ENCODE data around the gene CLEC16A. TPM values are rescaled to one million over a fixed set of nuclear protein-coding genes. Genes with fewer than 3 reads are reported as not detected.

The CLEC16A gene
- total and polyA plus RNA-seq, 2 donors (not counting 1 experiment from before 2014, with no cell fraction given): 21.9 to 79.5 TPM

DNA sequence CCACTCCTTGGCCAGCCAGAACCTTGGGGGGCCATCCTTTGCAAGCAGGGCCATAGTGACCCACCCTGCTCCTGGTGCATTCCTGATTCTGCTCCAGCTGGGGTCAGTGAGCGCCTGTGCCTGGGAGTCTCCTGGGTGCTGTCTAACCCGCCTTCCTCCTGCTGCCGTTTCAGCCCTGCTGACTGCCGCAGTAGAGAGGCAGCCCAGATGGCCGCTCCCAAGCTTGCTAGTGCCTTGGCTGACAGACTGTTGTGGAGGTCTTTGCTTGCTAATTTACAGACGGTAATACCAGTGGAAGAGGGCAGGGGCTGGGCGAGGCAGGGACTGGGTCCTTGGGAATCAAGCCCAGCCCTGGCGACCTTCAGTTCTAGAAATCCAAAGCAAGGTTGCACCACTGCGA is 212.0 kb downstream of the CLEC16A start:
- CTCF ChIA-PET: no interaction called here
- POLR2A ChIA-PET: interaction anchor here (0.6 kb wide), 1 partner anchor 198 kb away, joined by 6 read pairs; no protein-coding TSS in a partner anchor
- ATAC-seq (ENCODE audit: low read depth): no peak
- Histone ChIP-seq H3K4me2 (replicated peaks; ENCODE audit: low read depth, low read length, poor library complexity, severe bottlenecking) (no peak overlapping the region), H3K27ac (ENCODE audit: low read length in 2 of 2) (no peak overlapping the region), H2AFZ (ENCODE audit: insufficient read depth, low read depth, low read length, poor library complexity, severe bottlenecking) (no peak overlapping the region), H3K4me1 (ENCODE audit: control insufficient read depth in 2 of 2, insufficient read depth in 2 of 2, low read length in 2 of 2) (peaks cover 5 to 9% of the 10 kb centered on the region in 2 donors), H3K9ac (ENCODE audit: low read length) (no peak overlapping the region), H3K9me3 (ENCODE audit: control extremely low read depth in 1 of 3, control insufficient read depth in 2 of 3, insufficient read depth in 1 of 3, low read length in 2 of 3) (peaks cover 0 to 7% (median 0%) of the 10 kb centered on the region in 3 donors), H3K27me3 (replicated peaks in 1 of 4; ENCODE audit: control extremely low read depth in 1 of 4, control insufficient read depth in 3 of 4, insufficient read depth in 4 of 4, low read length in 3 of 4) (no peaks in the 10 kb centered on the region), H3K79me2 (ENCODE audit: control insufficient read depth, insufficient read depth, low read length) (peaks cover 4% of the 10 kb centered on the region), H3K4me3 (ENCODE audit: control extremely low read depth in 1 of 5, extremely low read depth in 1 of 5, insufficient read depth in 1 of 5, low read depth in 2 of 5, low read length in 4 of 5) (no peak overlapping the region), H3K36me3 (replicated peaks in 1 of 2; ENCODE audit: control extremely low read depth in 1 of 2, control insufficient read depth in 1 of 2, extremely low read depth in 1 of 2, insufficient read depth in 2 of 2, low read length in 1 of 2) (peaks cover 0 to 5% of the 10 kb centered on the region in 2 experiments), H4K20me1 (ENCODE audit: control insufficient read depth, insufficient read depth, low read length, poor library complexity, severe bottlenecking) (no peaks in the 10 kb centered on the region)
- WGBS (ENCODE audit: insufficient coverage): over 99% methylated on average over 9 of the region's 9 CpGs
- intact Hi-C loops (cut with micrococcal nuclease): no loop called here
- no peaks in the 10 kb centered on the region for H3K9me3 Mint-ChIP-seq (ENCODE audit: insufficient read depth)
- TF ChIP-seq CTCF (IDR thresholded peaks at IDR 0.05) (no peak), EZH2 (IDR thresholded peaks at IDR 0.05; ENCODE audit: borderline replicate concordance, insufficient read depth, low read depth, low read length, poor library complexity, severe bottlenecking) (no peak)
- H3K27ac Mint-ChIP-seq: no peak overlapping the region
- no peak for DNase-seq
- H3K4me3 Mint-ChIP-seq: no peak overlapping the region
- no peaks in the 10 kb centered on the region for H3K27me3 Mint-ChIP-seq
- peaks cover 24% of the 10 kb centered on the region for H3K4me1 Mint-ChIP-seq

DNA sequence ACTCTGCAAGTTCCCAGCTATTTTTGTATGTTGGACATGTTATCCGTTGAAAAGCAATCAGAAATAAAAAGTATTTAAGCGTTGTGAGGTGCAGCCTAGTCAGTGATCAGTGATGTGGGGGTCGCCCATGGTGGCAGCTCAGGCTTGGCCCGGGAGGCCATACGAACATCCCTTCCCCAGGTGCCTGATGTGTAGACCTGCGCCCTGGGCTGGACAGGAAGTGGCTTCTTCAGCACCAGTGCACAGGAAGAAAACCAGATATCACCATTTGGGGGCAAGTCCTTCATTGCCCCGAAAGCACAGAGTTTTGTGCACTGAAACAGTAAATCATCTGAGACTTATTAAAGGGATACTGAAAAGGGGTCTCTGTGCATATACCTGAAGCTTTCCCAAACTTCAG is 212.8 kb downstream of the CLEC16A start:
- H3K27ac Mint-ChIP-seq: peak overlapping the region; percentile 3
- Histone ChIP-seq H2AFZ (ENCODE audit: insufficient read depth, low read depth, low read length, poor library complexity, severe bottlenecking) (no peak overlapping the region), H3K79me2 (ENCODE audit: control insufficient read depth, insufficient read depth, low read length) (peaks cover 4% of the 10 kb centered on the region), H3K36me3 (replicated peaks in 1 of 2; ENCODE audit: control extremely low read depth in 1 of 2, control insufficient read depth in 1 of 2, extremely low read depth in 1 of 2, insufficient read depth in 2 of 2, low read length in 1 of 2) (peaks cover 0 to 5% of the 10 kb centered on the region in 2 experiments), H3K9me3 (ENCODE audit: control extremely low read depth in 1 of 3, control insufficient read depth in 2 of 3, insufficient read depth in 1 of 3, low read length in 2 of 3) (peaks cover 0 to 7% (median 0%) of the 10 kb centered on the region in 3 donors), H3K27me3 (replicated peaks in 1 of 4; ENCODE audit: control extremely low read depth in 1 of 4, control insufficient read depth in 3 of 4, insufficient read depth in 4 of 4, low read length in 3 of 4) (no peaks in the 10 kb centered on the region), H4K20me1 (ENCODE audit: control insufficient read depth, insufficient read depth, low read length, poor library complexity, severe bottlenecking) (no peaks in the 10 kb centered on the region), H3K27ac (ENCODE audit: low read length in 2 of 2) (no peak overlapping the region), H3K9ac (ENCODE audit: low read length) (no peak overlapping the region), H3K4me1 (ENCODE audit: control insufficient read depth in 2 of 2, insufficient read depth in 2 of 2, low read length in 2 of 2) (peaks cover 5 to 9% of the 10 kb centered on the region in 2 donors), H3K4me2 (replicated peaks; ENCODE audit: low read depth, low read length, poor library complexity, severe bottlenecking) (no peak overlapping the region), H3K4me3 (ENCODE audit: control extremely low read depth in 1 of 5, extremely low read depth in 1 of 5, insufficient read depth in 1 of 5, low read depth in 2 of 5, low read length in 4 of 5) (no peak overlapping the region)
- WGBS (ENCODE audit: insufficient coverage): 50% methylated on average over 4 of the region's 7 CpGs
- H3K4me1 Mint-ChIP-seq: peaks cover 24% of the 10 kb centered on the region
- CTCF ChIA-PET: no interaction called here
- TF ChIP-seq CTCF (IDR thresholded peaks at IDR 0.05): no peak
- no peak for TF ChIP-seq EZH2 (IDR thresholded peaks at IDR 0.05; ENCODE audit: borderline replicate concordance, insufficient read depth, low read depth, low read length, poor library complexity, severe bottlenecking)
- POLR2A ChIA-PET: interaction anchor here (0.5 to 0.6 kb wide), 3 partner anchors 96 to 197 kb away, joined by 3 to 7 read pairs (median 6); no protein-coding TSS in a partner anchor
- H3K4me3 Mint-ChIP-seq: no peak overlapping the region
- no peaks in the 10 kb centered on the region for H3K9me3 Mint-ChIP-seq (ENCODE audit: insufficient read depth)
- DNase-seq (no peak), ATAC-seq (ENCODE audit: low read depth) (no peak)
- H3K27me3 Mint-ChIP-seq: no peaks in the 10 kb centered on the region
- intact Hi-C loops (cut with micrococcal nuclease): no loop called here
